SU-DHL-6 (cell line): ENCODE results near the gene NPR3.

Experiments used
- EZH2phosphoT487 ChIP-seq: fragments of 200-600 bp; sonication (generic), shearing (Covaris generic); conservative IDR thresholded peaks from 2 replicates; pipeline ENCODE4 v1.6.1; 2018; ENCODE audit warnings: mild to moderate bottlenecking, antibody characterized with exemption, low read length, moderate library complexity, mixed read lengths
- TF ChIP-seq, protein P1 (sequence below): fragments of 200-600 bp; sonication (generic); IDR thresholded peaks from one replicate; pipeline ENCODE4 v1.5.1; 2017; ENCODE audit warnings: antibody characterized with exemption, mild to moderate bottlenecking, low read length, moderate library complexity; ENCODE audit not compliant: insufficient read depth, poor library complexity, severe bottlenecking

- TF ChIP-seq, protein P1, sequence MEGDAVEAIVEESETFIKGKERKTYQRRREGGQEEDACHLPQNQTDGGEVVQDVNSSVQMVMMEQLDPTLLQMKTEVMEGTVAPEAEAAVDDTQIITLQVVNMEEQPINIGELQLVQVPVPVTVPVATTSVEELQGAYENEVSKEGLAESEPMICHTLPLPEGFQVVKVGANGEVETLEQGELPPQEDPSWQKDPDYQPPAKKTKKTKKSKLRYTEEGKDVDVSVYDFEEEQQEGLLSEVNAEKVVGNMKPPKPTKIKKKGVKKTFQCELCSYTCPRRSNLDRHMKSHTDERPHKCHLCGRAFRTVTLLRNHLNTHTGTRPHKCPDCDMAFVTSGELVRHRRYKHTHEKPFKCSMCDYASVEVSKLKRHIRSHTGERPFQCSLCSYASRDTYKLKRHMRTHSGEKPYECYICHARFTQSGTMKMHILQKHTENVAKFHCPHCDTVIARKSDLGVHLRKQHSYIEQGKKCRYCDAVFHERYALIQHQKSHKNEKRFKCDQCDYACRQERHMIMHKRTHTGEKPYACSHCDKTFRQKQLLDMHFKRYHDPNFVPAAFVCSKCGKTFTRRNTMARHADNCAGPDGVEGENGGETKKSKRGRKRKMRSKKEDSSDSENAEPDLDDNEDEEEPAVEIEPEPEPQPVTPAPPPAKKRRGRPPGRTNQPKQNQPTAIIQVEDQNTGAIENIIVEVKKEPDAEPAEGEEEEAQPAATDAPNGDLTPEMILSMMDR = no peak
- no peak for TF ChIP-seq EZH2phosphoT487
These were observed 2.8 kb downstream of the NPR3 start for GRCh38 chr5:32713770-32714381.
